Measurements from ENCODE around the gene SBNO2. TPM values are rescaled to one million over a fixed set of nuclear protein-coding genes. Genes with fewer than 3 reads are reported as not detected.
A peak's percentile ranks its signal among the peaks of the same experiment; 100 is the strongest.
"Not testable (repeated sequence)": the region's sequence is repeated elsewhere in the genome, so short reads cannot be mapped to it uniquely, and the experiment has no call there.

The SBNO2 gene
- total RNA-seq, 3 donors from 2014 or later, result 15.4 to 63.3 (median 43.9) TPM

GRCh38 chr19:1213391-1214286 lies 39.6 kb upstream of the SBNO2 start:
- peak overlapping the region in 2 of 3 donors; percentile 13 to 52 for H3K4me3 ChIP-seq
- no peaks in the 10 kb centered on the region for H3K36me3 ChIP-seq
- H3K27ac ChIP-seq, result peak overlapping the region; percentile 69 to 94
- H3K4me1 ChIP-seq, result peaks cover 16 to 36% of the 10 kb centered on the region in 2 donors
- DNase-seq (ENCODE audit: low spot score in 2 of 2), result peak in 1 of 2 donors; percentile 41
- H3K9me3 ChIP-seq, result no peaks in the 10 kb centered on the region
- H3K27me3 ChIP-seq, result no peaks in the 10 kb centered on the region
- intact Hi-C loops (cut with DNase I; ENCODE audit: low total_unique reads), result loop anchor here (2.0 to 10.0 kb wide), 2 partner anchors 33 to 319 kb away; partner anchors contain the start of genes MED16 and RNU6-9
- TF ChIP-seq POLR2AphosphoS5 (IDR thresholded peaks at IDR 0.05) (no peak), POLR2A (IDR thresholded peaks at IDR 0.05) (no peak)
- TF ChIP-seq, protein P1, sequence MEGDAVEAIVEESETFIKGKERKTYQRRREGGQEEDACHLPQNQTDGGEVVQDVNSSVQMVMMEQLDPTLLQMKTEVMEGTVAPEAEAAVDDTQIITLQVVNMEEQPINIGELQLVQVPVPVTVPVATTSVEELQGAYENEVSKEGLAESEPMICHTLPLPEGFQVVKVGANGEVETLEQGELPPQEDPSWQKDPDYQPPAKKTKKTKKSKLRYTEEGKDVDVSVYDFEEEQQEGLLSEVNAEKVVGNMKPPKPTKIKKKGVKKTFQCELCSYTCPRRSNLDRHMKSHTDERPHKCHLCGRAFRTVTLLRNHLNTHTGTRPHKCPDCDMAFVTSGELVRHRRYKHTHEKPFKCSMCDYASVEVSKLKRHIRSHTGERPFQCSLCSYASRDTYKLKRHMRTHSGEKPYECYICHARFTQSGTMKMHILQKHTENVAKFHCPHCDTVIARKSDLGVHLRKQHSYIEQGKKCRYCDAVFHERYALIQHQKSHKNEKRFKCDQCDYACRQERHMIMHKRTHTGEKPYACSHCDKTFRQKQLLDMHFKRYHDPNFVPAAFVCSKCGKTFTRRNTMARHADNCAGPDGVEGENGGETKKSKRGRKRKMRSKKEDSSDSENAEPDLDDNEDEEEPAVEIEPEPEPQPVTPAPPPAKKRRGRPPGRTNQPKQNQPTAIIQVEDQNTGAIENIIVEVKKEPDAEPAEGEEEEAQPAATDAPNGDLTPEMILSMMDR (IDR thresholded peaks at IDR 0.05), result no peak

DNA sequence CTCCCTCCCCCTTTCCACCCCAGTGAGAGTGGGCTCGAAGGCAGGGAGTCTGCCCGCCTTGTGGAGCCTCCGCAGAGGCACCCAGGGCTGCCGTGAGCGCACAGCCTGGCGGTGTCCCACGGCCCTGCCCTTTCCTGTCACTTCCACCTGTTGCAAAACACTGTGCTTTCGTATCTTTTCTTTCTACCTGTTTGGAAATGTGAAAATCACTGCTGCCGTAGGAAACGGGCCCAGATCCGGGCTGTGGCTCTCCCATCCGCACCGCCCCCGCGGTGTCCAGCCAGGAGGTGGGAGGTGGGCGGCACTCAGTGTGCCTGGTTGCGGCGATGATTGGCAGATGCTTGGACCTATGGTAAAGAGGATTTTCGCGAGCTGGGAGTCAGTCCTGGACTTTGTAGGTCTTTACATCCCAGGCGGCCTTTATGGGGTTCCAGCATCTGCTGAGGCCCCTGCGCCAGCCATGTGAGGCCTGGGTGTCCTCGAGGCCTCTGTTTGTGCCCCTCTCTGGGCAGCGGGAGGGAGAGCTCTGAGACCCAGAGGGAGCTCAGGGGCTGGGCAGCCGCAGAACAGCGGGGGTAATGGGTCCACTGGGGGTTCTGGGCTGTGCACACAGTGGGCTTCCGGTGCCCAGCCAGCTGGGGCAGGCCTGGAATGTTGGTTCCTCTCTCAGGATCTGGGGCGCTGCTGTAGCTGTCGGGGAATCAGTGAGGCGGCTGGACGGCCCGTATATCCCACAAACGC lies 37.6 kb upstream of the SBNO2 start:
- Histone ChIP-seq H3K27ac (peak overlapping the region; percentile 75 to 88), H3K9me3 (no peaks in the 10 kb centered on the region), H3K36me3 (no peaks in the 10 kb centered on the region), H3K4me1 (peaks cover 19 to 36% of the 10 kb centered on the region in 2 donors), H3K4me3 (peak overlapping the region in 2 of 3 donors; percentile 28 to 54), H3K27me3 (no peaks in the 10 kb centered on the region)
- intact Hi-C loops (cut with DNase I; ENCODE audit: low total_unique reads), result loop anchor here (10.0 kb wide), 1 partner anchor 317 kb away; the partner anchor contains the start of genes MED16 and RNU6-9
- DNase-seq (ENCODE audit: low spot score in 2 of 2), result peak in 1 of 2 donors; percentile 81
- TF ChIP-seq POLR2A (IDR thresholded peaks at IDR 0.05), result no peak
- TF ChIP-seq POLR2AphosphoS5 (IDR thresholded peaks at IDR 0.05), result peak in 1 of 3 donors; percentile 24

DNA sequence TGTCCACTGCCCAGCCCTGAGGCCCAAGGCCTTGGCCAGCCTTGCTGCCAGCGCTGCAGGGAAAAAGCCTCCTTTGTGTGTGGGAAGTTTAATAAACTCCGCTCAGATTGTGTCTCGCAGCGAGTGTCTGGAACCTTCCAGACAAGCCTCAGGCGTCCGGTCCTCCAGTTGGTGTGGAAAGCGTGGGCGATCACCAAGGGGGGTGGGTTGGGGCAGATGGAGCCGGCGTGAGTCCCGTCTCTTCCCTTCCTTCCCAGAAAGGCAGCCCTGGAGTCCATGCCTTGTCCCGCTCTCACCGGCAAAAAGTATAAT lies 36.1 kb upstream of the SBNO2 start:
- intact Hi-C loops (cut with DNase I; ENCODE audit: low total_unique reads), result loop anchor here (10.0 kb wide), 1 partner anchor 315 kb away; the partner anchor contains the start of genes MED16 and RNU6-9
- H3K4me1 ChIP-seq, result peaks cover 19 to 29% of the 10 kb centered on the region in 2 donors
- H3K27me3 ChIP-seq, result no peaks in the 10 kb centered on the region
- H3K9me3 ChIP-seq, result no peaks in the 10 kb centered on the region
- peak overlapping the region in 2 of 3 donors; percentile 18 to 53 for H3K4me3 ChIP-seq
- no peak for DNase-seq (ENCODE audit: low spot score in 2 of 2)
- H3K27ac ChIP-seq, result peak overlapping the region; percentile 74 to 75
- no peaks in the 10 kb centered on the region for H3K36me3 ChIP-seq
- TF ChIP-seq POLR2A (IDR thresholded peaks at IDR 0.05) (no peak), POLR2AphosphoS5 (IDR thresholded peaks at IDR 0.05) (no peak)
- TF ChIP-seq, protein P1 (IDR thresholded peaks at IDR 0.05), result no peak

DNA sequence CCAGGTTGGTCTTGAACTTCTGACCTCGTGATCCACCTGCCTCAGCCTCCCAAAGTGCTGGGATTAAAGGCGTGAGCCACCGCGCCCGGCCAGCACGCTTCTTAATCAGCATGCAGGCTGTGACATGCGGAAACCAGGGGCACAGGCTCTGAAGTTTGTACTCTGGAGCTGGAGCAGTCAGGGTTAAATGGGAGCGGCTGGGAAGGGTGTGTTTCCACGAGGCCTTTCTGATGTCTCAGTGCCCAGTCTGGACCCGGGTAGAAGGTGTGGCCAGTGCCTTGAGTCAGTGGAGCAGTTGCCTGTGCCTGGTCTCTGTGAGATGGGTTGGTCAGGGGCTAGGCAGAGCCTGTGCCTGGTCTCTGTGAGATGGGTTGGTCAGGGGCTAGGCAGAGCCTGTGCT lies 34.8 kb upstream of the SBNO2 start:
- DNase-seq (ENCODE audit: low spot score in 2 of 2); H3K27me3 ChIP-seq; H3K9me3 ChIP-seq; H3K36me3 ChIP-seq; intact Hi-C loops (cut with DNase I; ENCODE audit: low total_unique reads): not testable (repeated sequence)
- Histone ChIP-seq H3K27ac (peak overlapping the region in 1 of 2 donors; percentile 15), H3K4me3 (peak overlapping the region in 1 of 3 donors; percentile 36), H3K4me1 (peaks cover 11 to 15% of the 10 kb centered on the region in 2 donors)

- Histone ChIP-seq H3K9me3 (no peaks in the 10 kb centered on the region), H3K36me3 (no peaks in the 10 kb centered on the region), H3K27ac (peak overlapping the region; percentile 63 to 77), H3K27me3 (no peaks in the 10 kb centered on the region), H3K4me3 (peak overlapping the region; percentile 70 to 93 (median 75)), H3K4me1 (peaks cover 7 to 14% of the 10 kb centered on the region in 2 donors)
- TF ChIP-seq, protein P1 (IDR thresholded peaks at IDR 0.05), result peak in 1 of 3 donors; percentile 6
- TF ChIP-seq POLR2A (IDR thresholded peaks at IDR 0.05) (no peak), POLR2AphosphoS5 (IDR thresholded peaks at IDR 0.05) (no peak)
- no peak for DNase-seq (ENCODE audit: low spot score in 2 of 2)
- intact Hi-C loops (cut with DNase I; ENCODE audit: low total_unique reads), result no loop called here
These were observed 32.9 kb upstream of the SBNO2 start for GRCh38 chr19:1206864-1207450.

Measured in breast epithelium (tissue), 4 donors.